Measurements from ENCODE around the gene DST.

The DST gene

DNA sequence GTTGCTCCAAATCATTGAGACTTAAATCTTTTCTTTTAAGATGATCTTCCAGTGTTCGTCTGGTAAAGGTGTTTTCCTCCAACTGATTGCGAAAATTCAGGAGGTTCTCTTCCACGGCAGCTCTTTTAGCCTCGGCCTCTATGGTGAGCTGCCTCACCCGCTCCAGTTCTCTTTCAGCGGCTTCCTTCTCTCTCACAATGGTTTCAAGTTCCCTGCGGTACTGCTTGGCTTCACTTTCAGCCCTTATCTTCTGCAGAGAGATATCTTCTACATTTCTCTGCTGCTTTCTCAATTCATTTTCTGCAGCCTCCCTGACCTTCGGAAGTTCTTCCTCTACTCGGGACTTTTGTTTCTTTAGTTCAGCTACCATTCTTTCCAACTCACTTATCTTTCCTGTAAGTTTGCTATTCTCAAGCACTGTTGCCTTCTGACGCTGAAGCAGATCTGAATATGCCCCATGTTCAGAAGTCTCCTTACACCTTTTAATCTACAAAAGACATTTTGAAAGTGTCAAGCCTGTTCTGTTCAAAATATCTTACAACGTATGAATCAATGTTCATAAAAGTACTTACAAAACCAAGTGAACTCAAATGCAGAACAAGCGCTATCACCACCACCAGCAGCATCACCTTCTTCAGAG lies 22.3 kb downstream of the DST start:
- DNase-seq: no peak

DNA sequence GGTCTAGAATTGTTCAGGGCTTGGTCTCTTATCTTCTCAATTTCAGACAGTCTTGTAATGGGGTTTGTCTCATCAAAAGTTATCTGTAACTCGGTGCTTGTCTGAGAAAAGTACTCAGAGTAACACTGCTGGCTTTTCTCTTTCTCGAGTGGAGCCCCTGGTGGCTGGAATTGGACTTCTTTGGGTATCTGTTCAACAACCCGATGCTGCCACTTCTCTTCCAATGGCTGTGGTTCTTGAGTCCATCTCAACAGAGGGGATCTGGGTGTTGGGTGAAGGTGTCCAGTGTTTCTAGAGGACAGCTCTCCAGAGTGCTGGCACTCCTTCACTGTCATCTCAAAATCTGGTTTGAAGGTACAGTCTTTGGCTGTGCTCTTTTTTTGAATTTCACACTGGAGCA lies 24.6 kb downstream of the DST start:
- DNase-seq: peak; percentile 6

DNA sequence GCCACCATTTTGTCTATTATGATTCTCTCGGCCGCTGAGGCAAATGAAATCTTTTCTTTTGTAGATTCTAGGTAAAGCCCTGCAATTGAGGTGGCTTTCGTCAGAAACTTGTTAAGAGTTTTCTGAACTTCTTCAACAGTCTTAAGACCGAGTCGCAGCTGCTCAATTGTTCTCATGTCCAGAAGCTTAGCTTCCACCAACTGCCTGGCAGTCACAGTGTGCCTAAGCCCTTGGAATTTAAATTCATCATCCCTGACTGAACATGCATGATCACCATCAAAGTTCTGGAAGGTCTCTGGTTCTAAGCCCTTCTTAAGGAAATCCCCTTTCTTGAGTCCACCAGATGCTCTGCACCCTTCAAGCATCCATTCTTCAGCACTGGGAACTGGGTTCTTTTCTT lies 25.7 kb downstream of the DST start:
- no peak for DNase-seq

DNA sequence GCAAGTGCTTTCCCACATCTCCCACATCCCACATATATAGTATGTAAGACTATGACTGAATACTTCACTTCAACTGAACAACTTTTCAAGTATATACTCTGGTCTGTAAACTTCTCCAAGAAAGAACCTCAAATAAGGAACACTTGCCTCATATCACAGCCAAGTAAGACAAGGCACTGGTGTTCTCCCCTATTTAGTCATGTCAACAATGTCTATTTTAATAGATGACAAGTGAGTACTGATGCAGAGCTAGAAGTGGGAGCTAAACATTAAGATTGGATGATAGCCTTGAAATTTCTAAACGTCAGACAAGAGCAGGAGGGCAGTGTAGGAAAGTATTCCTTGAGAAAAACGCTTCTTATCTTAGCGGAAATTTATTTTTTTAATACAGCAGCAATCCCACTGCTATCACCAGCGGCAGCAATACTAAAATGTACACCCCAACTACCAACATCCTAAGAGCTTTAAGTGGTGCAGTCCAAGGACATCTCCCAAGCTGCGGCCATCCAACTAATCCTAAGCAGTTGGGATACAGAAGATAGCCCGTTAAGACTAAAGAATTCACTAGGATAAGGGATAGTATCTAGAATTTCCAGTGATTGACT lies 29.3 kb downstream of the DST start:
- DNase-seq: no peak

DNA sequence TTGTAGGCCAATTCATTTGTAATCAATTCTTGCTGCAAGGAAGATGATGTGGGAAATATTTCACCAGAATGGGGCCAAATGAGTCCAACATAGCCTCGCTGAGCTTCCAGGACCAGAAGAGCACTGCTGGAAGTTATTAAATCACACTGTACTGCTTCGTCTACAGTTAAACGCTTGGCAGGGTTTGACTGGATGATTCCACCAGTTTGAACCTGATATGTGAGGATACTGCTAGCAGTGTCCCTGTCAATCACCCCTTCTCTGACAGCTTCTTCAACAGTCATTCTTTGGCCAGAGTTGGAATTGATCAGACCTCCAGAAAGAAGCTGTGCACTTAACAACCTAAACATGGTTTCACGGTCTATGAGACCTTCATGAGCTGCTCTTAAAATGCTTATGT lies 34.4 kb downstream of the DST start:
- DNase-seq: no peak

DNA sequence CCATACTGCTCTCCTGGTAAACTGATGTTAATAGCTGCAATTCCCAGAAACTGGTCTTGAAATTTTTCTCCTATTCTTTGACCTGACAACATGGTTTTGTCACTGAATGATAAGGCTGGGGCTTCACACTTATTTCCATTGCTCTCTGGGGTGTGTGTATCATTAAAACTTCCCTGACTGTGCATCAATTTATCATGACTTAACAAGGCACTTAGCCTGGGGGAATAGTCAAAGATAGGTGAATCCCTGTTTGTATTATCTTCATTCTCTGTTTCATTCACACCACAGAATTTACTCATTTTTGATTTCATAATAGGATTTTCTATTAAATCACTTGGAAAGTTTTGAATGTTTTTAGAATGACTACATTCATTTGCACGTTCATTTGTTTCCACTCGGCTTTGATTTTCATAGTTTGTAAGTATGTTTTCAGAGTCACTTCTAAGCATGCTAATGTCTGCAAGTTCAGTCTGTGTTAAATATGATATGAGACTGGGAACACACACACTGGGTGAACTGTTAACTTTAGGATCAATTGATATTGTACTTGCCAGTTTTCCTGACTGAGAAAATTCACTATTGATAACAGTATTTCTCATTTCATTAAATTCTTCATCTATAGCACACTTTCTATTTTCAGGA lies 35.5 kb downstream of the DST start:
- DNase-seq: no peak

DNA sequence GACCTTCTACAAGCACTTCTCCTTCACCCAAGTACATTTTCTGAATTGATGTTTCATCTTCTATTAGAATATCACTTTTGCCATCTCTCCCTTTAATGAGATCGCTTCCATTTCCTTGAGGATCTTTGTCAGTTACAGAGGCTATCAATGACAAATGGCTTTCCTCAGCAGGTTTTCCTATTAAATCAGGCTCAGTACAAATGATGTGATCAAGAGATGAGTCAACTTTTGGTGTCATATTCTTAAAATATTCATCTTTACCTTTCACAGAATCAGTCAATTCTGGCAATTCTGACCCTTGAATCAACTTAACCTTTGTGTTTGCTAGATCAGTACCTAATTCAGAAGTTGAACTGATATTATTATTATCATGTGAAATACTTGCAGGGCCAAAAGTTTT lies 37.3 kb downstream of the DST start:
- no peak for DNase-seq

DNA sequence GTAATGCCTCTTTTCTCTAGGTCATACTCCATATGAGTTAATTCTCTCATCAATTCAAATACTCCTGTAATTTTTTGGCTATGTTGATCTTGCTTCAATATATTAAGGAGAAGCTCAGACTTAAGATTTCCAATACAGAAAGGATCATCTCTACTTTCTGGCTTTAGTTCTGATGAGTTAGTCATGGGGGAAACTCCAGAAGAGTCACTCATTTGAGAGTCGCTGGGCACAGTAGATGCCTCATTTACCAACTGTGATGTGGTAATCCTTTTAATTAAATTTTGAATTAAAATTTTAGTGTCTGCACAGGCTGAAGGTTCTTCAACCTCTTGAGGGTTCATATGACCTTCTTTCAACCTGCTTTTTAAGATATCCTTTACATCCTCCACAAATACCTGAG lies 38.5 kb downstream of the DST start:
- no peak for DNase-seq

DNA sequence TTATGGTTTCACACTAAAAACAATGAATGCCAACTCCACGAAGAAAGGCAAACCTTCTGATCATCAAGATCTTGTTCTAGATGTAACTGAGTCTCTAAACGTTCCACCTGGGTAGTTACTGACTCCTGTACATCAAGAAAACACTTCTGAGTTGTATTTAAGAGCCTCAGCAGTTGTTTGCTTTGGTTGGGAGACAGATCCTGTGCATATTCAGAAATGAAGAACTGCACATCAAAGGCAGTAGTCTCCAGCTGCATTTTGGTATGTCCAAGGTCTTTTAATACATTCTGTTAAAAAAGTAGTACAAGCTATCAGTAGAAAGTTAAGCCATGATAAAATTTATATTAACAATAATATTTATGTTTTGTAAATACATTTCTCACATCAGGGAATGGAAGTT lies 41.3 kb downstream of the DST start:
- DNase-seq: no peak

DNA sequence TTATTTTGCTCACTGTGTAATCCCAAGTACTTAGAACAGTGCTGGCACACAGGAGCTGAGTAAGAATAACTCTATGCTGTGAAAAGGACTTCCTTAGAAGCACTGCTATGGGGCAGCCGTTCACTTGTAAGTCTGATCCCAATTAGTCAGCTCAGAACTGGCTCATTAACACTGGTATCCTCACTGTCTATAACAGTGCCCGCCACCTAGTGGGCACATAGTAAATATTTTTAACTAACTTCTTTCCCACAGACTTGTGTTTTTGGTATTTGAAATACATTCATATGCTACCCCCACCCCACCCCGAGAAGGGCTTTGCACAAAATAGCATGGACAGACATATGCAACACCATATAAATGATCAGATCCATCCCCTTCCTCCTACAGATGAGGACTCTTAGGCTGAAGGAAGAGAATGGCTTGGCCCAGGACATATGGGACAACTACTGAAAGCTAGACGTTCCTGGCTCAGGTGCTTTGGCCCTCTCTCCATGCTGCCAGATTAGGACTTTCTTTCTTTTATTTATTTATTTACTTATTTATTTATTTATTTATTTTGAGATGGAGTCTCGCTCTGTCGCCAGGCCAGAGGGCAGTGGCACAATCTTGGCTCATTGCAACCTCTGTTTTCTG lies 47.1 kb downstream of the DST start:
- DNase-seq: peak; percentile 88

DNA sequence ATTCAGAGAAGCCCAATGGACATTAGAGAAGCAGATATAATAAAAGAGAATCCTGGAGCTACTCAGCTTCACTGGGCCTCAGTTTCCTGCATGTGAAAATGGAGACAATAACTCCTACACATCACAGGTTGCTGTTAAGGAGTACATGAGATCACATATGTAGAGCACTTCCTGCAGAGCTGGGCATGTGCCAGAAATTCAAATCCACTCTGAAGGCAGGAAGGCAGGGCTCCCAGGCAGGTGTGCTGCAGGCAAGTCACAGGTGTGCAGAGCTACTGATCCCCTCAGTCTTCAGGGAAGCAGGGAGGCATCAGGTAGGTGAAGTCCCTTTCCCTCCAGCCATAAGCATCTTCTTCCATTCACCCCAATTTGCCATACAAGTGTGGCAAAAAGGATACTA lies 48.0 kb downstream of the DST start:
- no peak for DNase-seq

DNA sequence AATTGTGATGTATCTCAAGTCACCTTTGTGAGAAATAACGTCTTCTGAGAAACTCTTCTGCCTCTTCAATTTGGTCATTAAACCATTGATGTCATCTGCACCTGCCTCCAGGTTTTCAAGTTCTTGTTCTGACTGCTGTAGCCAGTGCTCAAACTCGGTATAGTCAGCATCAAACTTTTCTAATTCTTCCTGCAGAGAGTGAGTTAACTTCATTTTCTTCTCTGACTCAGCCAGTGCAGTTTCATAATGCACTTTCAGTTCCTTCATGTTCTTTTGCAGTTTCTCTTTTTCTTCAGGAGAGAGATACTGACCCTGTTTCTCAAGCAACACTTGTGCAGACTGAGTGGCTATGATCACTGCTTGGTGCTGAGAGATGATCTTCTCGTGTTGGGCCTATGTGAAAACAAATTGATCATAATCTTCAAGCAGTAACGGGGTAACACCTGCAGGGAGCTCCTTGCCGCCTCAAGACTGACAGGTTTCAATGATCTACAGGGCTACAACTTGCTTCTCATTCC lies 48.8 kb downstream of the DST start:
- DNase-seq: no peak

DNA sequence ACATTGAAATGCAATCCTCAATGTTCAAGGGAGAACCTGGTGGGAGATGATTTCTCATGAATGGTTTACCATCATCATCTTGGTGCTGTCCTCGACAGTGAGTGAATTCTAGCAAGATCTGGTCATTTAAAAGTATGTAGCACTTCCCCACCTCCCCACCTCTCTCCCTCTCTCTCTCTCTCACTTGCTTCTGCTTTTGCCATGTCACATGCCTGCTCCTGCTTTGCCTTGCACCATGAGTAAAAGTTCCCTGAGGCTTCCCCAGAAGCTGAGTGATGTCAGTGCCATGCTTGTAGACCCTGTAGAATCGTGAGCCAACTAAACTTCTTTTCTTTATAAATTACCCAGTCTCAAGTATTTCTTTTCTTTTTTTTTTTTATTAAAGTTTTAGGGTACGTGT lies 60.5 kb downstream of the DST start:
- DNase-seq: no peak

DNA sequence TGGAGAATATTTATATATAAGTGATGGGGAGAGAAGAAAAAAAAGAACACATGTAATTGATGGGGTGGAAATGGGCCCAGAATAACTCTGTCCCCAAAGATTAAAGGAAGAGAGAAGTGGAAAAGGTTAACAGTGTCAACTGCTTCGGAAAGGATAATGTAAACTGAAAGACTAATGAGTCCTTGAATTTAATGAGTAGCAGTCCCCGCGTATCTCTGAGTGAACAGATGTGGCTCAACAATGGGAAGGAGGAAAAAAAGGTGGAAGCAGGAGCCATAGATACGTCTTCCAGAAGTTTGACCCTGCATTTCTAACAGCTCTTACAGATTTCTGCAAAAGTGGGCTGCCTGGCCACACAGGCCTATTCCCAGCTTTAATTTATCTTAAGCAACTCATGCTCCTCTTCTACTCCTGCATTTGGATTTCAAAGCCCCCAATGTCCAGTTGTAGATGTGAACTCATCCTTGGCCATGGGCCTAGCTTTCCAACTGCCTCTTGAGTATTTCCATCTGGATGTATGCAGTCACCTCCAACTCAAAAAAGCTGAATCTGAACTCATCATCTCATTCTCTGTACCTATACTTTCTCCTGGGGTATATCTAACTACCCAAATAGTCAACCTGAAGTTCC lies 61.3 kb downstream of the DST start:
- no peak for DNase-seq

DNA sequence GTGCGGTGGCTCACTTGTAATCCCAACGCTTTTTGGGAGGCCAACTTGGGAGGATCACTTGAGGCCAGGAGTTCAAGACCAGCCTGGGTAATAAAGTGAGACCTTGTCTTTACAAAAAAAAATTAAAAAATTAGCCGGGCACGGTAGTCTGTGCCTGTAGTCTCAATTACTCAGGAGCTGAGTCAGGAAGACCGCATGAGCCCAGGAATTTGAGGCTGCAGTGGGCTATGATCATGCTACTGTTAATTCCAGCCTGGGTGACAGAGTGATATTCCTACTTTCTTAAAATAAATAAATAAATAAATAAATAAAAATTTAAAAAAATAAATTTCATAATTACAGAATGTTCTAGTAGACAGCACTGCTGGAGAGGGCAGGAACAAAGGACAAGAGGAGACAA lies 62.4 kb downstream of the DST start:
- DNase-seq: no peak

DNA sequence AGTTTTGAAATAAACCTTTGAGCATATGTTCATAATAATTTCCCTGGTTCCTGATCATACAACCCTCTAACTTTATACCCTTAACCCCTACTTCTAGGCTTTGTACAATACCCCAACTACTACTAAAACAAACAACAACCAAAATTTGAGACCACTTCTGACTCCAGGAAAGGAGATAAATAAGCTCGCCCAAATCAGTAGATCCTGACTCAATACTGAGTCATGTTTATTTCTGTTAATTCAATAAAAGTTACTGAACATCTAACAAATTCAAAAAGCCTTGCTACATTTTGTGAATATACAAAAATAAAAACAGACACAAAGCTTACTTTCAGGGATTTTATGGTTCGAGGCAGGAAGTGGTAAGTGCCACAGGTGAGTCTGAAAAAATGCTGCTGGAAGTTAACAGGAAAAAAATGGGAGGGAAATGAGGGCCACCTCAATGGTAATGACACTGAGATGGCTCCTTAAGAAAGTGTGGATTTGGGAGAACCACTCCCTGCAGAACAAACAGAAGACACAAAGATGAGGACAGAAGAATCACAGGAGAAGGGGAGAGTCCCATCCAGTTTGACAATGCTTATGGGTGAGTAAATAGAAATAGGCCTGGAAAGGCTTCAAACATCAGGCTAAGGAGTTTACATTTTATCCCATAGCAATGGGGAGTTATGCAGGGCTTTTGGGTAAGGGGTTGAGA lies 63.4 kb downstream of the DST start:
- DNase-seq: no peak

DNA sequence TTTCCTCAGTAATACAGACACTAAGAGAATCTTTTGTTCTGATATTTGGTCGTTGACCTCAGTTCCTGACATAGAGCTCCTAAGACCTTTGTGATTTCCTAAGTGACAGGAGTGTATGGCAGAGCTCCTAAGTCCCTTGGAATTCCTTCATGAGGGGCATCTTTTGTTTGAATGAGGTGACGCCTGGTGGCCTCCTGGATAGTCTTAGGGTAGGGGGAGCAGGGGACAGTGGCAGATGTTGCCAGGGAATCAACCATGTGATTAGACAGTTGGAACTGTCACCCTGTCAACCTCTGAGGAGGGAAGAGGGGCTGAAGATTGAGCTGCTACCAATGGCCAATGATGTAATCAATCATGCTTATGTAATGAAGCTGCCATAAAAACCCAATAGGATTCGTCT lies 67.0 kb downstream of the DST start:
- DNase-seq: no peak

DNA sequence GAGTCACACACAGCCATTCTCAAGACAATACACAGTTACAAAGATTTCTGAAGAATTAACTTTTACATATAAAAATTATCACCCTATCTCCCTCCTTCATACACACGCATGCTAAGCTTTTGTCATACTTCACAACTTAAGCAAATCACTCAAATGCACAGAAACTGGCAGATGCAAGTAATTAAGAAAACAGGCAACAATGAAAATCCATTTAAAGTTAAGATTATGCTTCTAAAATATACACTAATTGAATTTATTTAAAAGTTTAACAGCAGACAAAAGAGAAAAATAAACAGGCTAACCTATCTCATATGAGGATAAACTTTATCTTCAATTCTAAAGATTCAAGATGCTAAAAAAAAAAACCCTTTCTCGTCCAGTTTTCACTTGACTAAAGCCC lies 68.4 kb downstream of the DST start:
- no peak for DNase-seq

DNA sequence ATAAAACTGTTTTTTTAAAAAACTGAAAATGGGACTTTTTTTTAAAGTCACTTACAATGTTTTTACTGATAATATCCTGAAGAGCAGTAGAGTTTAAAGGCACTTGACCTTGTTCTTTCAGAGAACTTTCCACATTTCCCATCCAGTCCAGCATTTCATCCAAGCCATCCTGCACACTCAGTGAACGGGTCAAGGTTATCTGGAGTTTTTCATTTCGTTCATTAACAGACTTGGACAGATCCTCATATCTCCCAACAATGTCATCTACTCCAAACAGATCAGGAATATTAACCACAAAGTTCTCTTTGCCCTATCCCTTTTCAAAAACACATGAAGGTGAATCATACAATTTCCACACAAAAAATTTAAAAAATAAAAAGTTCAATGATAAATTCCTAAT lies 69.1 kb downstream of the DST start:
- DNase-seq: no peak

DNA sequence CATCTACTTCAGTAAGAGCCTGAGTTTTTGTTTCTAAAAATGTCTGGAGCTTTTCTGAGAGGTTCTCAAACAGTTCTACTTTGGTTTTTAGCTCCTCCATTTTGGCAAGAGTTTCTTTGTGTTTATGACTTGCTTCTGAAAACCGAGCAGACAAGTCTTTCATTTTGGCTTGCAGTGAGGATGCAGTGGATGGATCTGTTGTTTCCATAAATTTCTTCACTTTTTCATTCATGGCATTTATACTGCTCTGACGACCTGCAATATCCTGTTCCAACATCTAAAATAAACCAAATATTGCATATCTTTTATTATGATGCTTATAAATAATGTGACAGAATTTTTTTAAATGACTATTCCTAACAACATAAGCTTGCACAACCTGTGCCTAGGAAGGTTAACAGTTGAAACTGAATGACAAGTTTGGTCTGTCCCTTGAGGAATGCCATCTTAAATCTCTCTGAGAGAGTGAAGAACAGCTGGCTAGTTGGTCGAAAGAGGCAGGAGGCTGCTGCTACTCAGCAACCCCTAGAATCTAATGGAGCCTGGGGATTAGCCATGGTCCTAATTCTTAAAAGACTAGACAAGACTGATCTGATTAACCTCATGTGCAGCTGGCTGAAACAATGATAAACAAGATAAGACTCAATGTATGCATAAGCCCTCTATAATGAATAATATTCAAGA lies 69.8 kb downstream of the DST start:
- DNase-seq: no peak

DNA sequence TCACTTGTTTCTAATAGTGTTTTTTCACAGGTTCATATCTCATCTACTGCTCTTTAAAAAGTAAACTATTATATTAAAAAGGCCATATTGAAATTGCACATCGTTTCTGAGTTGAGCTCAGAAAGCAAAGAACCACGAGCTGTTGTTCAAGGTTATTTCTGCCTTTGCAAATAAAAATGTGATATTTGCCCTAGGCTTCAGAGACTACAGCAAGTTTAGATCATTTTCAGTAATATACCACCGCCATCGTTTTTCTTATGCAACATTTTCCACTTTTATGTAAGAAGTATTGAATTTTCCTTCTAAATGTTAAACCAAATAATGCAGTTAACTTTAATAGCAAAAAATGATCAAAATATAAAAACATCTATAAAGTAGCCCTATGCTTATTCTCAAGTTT lies 71.1 kb downstream of the DST start:
- DNase-seq: no peak
